Keratinocyte (primary cell): ENCODE data around the gene CLEC9A. TPM values are rescaled to one million over a fixed set of nuclear protein-coding genes. Genes with fewer than 3 reads are reported as not detected.

Source experiments
- DNase-seq: peaks from one replicate; pipeline ENCODE4 v3.0.0-alpha.2; 2011; ENCODE audit warnings: low read depth, missing footprints, low spot score
- FAIRE-seq: peaks from 2 replicates; lab custom pipeline; 2011; peaks lifted over from hg19 to GRCh38; lab: Jason Lieb, UNC
- H2AFZ ChIP-seq: 2 replicates; pipeline ENCODE4 v1.6.0; 2012; ENCODE audit warnings: low read length, control low read depth, inconsistent platforms; ENCODE audit not compliant: control insufficient read depth
- H3K27ac ChIP-seq: 2 replicates; pipeline ENCODE4 v1.5.1; 2011; ENCODE audit warnings: low read length; ENCODE audit not compliant: control insufficient read depth, insufficient read depth
- H3K27me3 ChIP-seq: 3 replicates; pipeline ENCODE4 v1.6.0; 2011; ENCODE audit warnings: low read length; ENCODE audit not compliant: control insufficient read depth, insufficient read depth; ENCODE audit errors: extremely low read depth
- H3K36me3 ChIP-seq, 2 experiments: 2 replicates in 1 of 2; 3 replicates in 1 of 2; pipeline ENCODE4 v1.5.1; 2011; ENCODE audit warnings: low read length in 2 of 2, mild to moderate bottlenecking in 1 of 2; ENCODE audit not compliant: control insufficient read depth in 2 of 2, insufficient read depth in 2 of 2; ENCODE audit errors: extremely low read depth in 1 of 2
- H3K4me1 ChIP-seq: 3 replicates; pipeline ENCODE4 v1.5.1; 2011; ENCODE audit warnings: low read length; ENCODE audit not compliant: control insufficient read depth, insufficient read depth; ENCODE audit errors: extremely low read depth
- H3K4me2 ChIP-seq: 3 replicates; pipeline ENCODE4 v1.6.0; 2011; ENCODE audit warnings: low read depth, low read length; ENCODE audit not compliant: control insufficient read depth, insufficient read depth; ENCODE audit errors: extremely low read depth
- H3K4me3 ChIP-seq, 3 experiments: fragments of 200-600 bp in 1 of 3; sonication (generic) in 1 of 3; 2 replicates in 2 of 3; 3 replicates in 1 of 3; pipeline ENCODE4 v1.5.1; 2011 to 2016; ENCODE audit warnings: low read length in 3 of 3, mild to moderate bottlenecking in 3 of 3, control low read depth in 2 of 3, inconsistent platforms in 1 of 3, low read depth in 1 of 3, mixed read lengths in 1 of 3, mixed run types in 1 of 3, moderate library complexity in 1 of 3; ENCODE audit not compliant: control insufficient read depth in 2 of 3, insufficient read depth in 2 of 3; ENCODE audit errors: extremely low read depth in 1 of 3
- H3K79me2 ChIP-seq: 2 replicates; pipeline ENCODE4 v1.6.0; 2012; ENCODE audit warnings: low read length; ENCODE audit not compliant: control insufficient read depth, insufficient read depth
- H3K9ac ChIP-seq: 3 replicates; pipeline ENCODE4 v1.6.0; 2011; ENCODE audit warnings: low read length; ENCODE audit not compliant: control insufficient read depth, insufficient read depth; ENCODE audit errors: extremely low read depth
- H3K9me1 ChIP-seq: 3 replicates; pipeline ENCODE4 v1.6.0; 2011; ENCODE audit warnings: low read length; ENCODE audit not compliant: control insufficient read depth, insufficient read depth; ENCODE audit errors: extremely low read depth
- H3K9me3 ChIP-seq: 2 replicates; pipeline ENCODE4 v1.5.1; 2012; ENCODE audit warnings: low read depth, low read length; ENCODE audit not compliant: control insufficient read depth
- H4K20me1 ChIP-seq: 3 replicates; pipeline ENCODE4 v1.6.0; 2011; ENCODE audit warnings: low read length; ENCODE audit not compliant: control insufficient read depth, insufficient read depth; ENCODE audit errors: extremely low read depth
- EZH2 ChIP-seq: IDR thresholded peaks from one replicate; pipeline ENCODE4 v1.6.1; 2012; ENCODE audit warnings: inconsistent platforms, mild to moderate bottlenecking, low read length, moderate library complexity
- dilution Hi-C: fragments of 300-500 bp; cut with MboI; formaldehyde crosslinking; loops from one replicate; pipeline ENCODE4 v1.7.0; 2020; ENCODE audit warnings: low sequenced_read_pairs; ENCODE audit not compliant: extremely low pct_ligation_motif_present
- polyA plus RNA-seq, 5 experiments: library from polyadenylated mRNA; depleted of rRNA in 3 of 5; stranded (reverse) in 3 of 5; stranded (forward) in 1 of 5; unstranded in 1 of 5; fragments of >200 nt; gene quantifications; 1 replicate in 1 of 5; 2 replicates in 3 of 5; 3 replicates in 1 of 5; pipeline versions ENCODE4 v1.2.1 to v1.2.3, GENCODE V29; 2011 to 2012; ENCODE audit warnings: missing spikeins in 2 of 5, low read depth in 1 of 5, low replicate concordance in 1 of 5
- TF ChIP-seq, protein P1 (sequence below), 3 experiments: IDR thresholded peaks in 1 of 3; conservative IDR thresholded peaks in 1 of 3; optimal IDR thresholded peaks in 1 of 3; 2 replicates in 2 of 3; 3 replicates in 1 of 3; pipeline versions ENCODE3 to v1.5.1; 2011; ENCODE audit warnings: low read length in 3 of 3, mild to moderate bottlenecking in 3 of 3, moderate library complexity in 2 of 3, control low read depth in 1 of 3, inconsistent platforms in 1 of 3; ENCODE audit not compliant: insufficient read depth in 2 of 3; ENCODE audit errors: extremely low read depth in 1 of 3

Gene CLEC9A
- polyA plus RNA-seq, 1 donor (not counting 4 experiments of a cell fraction or from before 2014, with no cell fraction given) = not detected

DNA sequence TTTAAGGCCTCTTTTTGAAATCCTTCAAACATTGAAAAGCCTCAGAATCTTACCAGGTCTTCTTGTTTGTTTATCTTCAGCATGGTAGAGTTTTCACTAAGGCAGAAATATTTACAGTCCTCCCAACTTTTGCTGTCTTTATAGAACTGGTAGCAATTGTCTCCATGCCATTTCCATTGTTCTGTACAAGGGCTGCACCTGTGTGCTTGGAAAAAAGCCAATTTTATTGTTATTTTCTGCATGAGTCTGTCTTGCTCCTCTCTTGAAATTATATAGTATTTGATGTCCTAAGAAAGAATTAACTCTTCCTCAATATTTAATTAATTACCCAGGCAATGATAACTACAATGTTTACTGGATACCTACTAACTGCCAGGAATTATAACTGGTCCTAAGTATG is 45.0 kb downstream of the CLEC9A start:
- H3K36me3 ChIP-seq = no peaks in the 10 kb centered on the region
- H3K4me2 ChIP-seq = no peak overlapping the region
- no peak for DNase-seq
- H2AFZ ChIP-seq = no peak overlapping the region
- TF ChIP-seq EZH2 = no peak
- TF ChIP-seq, protein P1, sequence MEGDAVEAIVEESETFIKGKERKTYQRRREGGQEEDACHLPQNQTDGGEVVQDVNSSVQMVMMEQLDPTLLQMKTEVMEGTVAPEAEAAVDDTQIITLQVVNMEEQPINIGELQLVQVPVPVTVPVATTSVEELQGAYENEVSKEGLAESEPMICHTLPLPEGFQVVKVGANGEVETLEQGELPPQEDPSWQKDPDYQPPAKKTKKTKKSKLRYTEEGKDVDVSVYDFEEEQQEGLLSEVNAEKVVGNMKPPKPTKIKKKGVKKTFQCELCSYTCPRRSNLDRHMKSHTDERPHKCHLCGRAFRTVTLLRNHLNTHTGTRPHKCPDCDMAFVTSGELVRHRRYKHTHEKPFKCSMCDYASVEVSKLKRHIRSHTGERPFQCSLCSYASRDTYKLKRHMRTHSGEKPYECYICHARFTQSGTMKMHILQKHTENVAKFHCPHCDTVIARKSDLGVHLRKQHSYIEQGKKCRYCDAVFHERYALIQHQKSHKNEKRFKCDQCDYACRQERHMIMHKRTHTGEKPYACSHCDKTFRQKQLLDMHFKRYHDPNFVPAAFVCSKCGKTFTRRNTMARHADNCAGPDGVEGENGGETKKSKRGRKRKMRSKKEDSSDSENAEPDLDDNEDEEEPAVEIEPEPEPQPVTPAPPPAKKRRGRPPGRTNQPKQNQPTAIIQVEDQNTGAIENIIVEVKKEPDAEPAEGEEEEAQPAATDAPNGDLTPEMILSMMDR (optimal IDR thresholded peaks at IDR 0.05 in 1 of 3, IDR thresholded peaks at IDR 0.05 in 1 of 3, conservative IDR thresholded peaks at IDR 0.05 in 1 of 3; ENCODE audit: extremely low read depth in 1 of 3, insufficient read depth in 2 of 3, low read length in 3 of 3) = no peak
- H3K9ac ChIP-seq = no peak overlapping the region
- H4K20me1 ChIP-seq = no peaks in the 10 kb centered on the region
- H3K4me3 ChIP-seq = no peak overlapping the region
- H3K79me2 ChIP-seq = no peaks in the 10 kb centered on the region
- peaks cover 6% of the 10 kb centered on the region for H3K4me1 ChIP-seq
- no peak overlapping the region for H3K27ac ChIP-seq
- no peaks in the 10 kb centered on the region for H3K9me1 ChIP-seq
- H3K9me3 ChIP-seq = no peaks in the 10 kb centered on the region
- dilution Hi-C loops = no loop called here
- no peak for FAIRE-seq
- H3K27me3 ChIP-seq = no peaks in the 10 kb centered on the region

DNA sequence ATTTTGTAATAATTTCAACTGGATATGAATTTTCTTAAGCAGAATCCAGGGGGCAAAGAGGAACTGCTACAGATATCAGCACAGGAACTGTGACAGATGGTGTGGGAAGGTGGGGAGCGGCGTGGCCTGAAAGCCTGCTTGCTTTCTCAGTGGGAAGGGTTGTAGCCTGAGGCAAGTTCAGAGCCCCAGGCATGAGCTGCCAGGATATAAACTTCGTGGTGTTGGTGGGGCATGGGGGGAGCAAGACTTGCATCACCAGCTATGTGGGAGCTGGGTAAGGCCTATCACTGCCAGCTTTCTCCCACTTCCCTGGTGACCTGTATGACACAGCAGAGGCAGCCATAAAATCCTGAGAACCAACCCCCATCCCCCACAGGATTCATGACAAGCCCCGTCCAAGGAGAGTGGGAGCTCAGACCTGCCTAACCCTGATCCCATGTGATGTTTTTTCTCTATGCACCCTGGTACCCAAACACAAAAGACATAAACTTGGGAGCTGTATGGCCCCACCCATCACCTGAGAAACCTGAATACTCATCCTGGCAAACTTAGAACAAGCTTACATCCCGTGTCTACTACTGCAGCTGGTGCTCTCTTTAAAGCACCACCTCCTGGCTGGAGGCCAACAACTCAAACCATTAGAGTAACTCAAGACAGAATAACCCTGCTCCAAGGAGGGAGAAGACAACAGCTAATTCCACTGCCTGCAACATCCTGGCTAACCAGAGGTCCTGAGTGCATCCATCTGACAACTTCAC is 51.8 kb downstream of the CLEC9A start:
- Histone ChIP-seq H3K9me1 (no peaks in the 10 kb centered on the region), H3K9me3 (no peaks in the 10 kb centered on the region), H3K9ac (no peak overlapping the region), H3K4me1 (no peaks in the 10 kb centered on the region), H3K4me3 (no peak overlapping the region), H3K36me3 (no peaks in the 10 kb centered on the region), H3K27me3 (no peaks in the 10 kb centered on the region), H2AFZ (no peak overlapping the region), H3K27ac (no peak overlapping the region), H4K20me1 (no peaks in the 10 kb centered on the region), H3K4me2 (no peak overlapping the region), H3K79me2 (no peaks in the 10 kb centered on the region)
- DNase-seq (no peak), FAIRE-seq (no peak)
- TF ChIP-seq EZH2 = no peak
- TF ChIP-seq, protein P1 (optimal IDR thresholded peaks at IDR 0.05 in 1 of 3, IDR thresholded peaks at IDR 0.05 in 1 of 3, conservative IDR thresholded peaks at IDR 0.05 in 1 of 3; ENCODE audit: extremely low read depth in 1 of 3, insufficient read depth in 2 of 3, low read length in 3 of 3) = no peak
- dilution Hi-C loops = no loop called here
